GM18867 (cell line): ENCODE measurements around the gene MOV10L1.
"Not testable (repeated sequence)": the region's sequence is repeated elsewhere in the genome, so short reads cannot be mapped to it uniquely, and the experiment has no call there.

Experiments
- ATAC-seq: cut with Tn5 transposase; IDR thresholded peaks from one replicate; pipeline ENCODE4 v1.9.1; 2021; ENCODE audit warnings: mild to moderate bottlenecking, moderate library complexity; ENCODE audit not compliant: unreplicated experiment

MOV10L1 gene

DNA sequence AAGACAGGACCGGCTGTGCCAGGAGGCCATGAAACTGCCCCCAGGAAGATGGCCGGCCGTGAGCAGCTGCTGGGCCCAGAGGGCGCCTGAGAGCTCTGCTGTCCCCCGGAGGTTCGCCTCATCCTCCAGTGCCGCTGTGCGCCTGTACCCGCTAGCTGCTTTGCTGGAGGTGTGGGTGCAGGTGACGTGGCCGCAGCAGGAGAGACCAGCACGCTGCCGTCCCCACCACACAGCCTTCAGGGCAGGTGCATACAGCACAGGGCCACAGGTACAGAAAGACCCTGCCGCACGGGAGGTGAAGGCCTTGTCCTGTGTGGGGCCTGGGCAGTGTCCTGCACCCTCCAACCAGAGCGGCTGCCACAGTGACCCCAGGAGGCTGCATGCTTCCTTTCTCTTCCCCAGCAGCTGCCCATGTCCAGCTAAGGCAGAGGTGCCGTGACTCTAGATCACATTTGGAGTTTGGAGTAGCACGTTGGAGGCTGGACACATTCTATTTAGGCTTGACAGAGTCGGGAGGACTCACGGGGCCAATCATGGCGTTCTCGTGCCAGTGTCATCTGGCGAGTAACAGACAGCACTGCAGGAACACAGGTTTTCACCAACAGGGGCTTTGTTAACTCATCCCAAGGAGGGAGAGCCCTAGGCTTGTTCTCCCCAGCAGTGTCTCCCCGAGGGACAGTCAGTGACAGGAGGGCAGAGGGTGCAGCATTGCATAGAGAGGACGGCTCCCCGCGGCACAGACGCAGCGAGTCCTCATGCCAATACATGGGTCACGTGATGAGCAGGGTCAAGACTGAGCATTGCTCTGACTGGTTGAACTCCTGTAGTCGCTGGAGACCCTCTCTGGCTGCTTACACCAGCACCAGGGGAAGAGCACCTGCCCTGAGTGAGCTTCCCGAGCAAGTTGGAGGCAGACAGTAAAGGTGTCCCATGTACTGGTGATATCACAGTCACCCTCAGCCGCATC, 62.0 kb downstream of the MOV10L1 start:
- no peak for ATAC-seq

GRCh38 chr22:50153056-50153755, 63.4 kb downstream of the MOV10L1 start:
- ATAC-seq = no peak

- ATAC-seq = no peak
Measured at GRCh38 chr22:50153756-50154140, 63.9 kb downstream of the MOV10L1 start.

DNA sequence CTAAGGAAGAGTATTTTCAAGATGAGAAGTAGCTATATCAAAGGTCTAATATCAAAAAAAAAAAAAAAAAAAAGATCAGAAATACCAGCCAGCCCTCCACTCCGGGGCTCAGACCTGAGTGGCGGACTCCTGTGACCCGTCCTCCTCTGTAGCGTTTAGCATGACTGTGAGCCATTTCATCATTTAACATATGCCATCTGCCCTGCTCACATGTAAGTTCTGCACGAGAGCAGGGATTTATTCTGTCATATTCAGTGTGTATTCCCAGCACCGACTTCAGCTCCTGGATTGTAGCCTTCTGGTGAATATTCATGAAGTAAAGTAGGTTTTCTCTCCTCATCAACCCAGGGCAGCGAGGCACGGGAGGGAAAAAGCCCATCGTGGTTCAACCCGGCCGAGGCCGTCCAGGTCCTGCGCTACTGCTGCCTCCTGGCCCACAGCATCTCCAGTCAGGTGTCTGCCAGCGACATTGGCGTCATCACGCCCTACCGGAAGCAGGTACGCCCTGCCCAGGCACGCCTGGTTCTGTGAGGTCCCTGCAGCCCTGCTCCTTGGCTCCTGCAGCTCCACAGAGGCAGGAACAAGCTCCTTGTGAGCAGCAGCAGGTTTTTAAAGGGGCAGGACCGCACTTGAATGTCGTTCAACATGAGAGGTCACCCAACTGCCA, 68.0 kb downstream of the MOV10L1 start:
- no peak for ATAC-seq

DNA sequence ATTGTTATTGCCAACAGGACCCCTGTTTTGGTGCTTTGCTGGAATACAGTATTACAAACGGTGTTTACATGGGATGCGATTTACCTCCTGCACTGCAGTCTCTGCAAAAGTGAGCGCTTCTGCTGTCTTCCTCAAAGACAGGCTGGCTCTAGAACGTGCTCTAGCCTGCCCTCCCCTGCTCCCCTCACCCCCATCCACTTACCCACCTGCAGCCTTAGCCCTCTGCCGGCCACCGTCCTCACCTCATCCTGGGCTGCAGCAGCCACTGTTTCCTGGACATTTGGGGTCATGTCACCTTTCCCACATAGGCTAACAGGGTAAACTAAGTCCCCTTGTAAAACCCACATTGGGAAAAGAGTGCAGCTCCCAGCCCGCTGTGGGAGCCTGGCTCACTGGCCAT, 71.1 kb downstream of the MOV10L1 start:
- ATAC-seq = no peak

- no peak for ATAC-seq
Measured at GRCh38 chr22:50161508-50162390, 71.9 kb downstream of the MOV10L1 start.

- ATAC-seq = no peak
Measured at GRCh38 chr22:50162391-50162956, 72.7 kb downstream of the MOV10L1 start.

DNA sequence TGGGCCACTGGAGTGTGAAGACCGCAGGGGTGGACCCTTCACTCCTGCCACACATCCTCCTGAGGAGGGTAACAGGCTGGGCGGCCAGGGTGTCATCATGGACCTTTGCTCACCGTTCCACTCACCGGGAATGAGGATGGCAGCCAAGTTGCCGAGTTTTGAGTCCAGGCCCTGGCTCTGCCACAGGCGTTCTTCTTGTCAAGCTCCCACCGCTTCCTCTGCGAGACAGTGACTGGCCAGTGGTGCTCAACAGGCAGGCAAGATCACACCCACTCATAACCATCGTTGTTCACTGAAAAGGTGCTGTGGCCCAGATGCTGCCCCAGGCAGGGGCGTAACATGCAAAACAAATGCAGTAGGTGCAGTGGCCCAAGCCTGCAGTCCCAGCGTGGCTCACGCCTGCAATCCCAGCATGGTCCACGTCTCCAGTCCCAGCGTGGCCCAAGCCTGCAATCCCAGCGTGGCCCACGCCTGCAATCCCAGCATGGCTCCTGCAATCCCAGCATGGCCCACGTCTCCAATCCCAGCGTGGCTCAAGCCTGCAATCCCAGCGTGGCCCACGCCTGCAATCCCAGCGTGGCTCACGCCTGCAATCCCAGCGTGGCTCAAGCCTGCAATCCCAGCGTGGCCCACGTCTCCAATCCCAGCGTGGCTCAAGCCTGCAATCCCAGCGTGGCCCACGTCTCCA, 75.8 kb downstream of the MOV10L1 start:
- ATAC-seq = no peak

- no peak for ATAC-seq
Measured at GRCh38 chr22:50167689-50168489, 78.1 kb downstream of the MOV10L1 start.

- not testable (repeated sequence) for ATAC-seq
Measured at GRCh38 chr22:50168490-50169180, 78.8 kb downstream of the MOV10L1 start.

DNA sequence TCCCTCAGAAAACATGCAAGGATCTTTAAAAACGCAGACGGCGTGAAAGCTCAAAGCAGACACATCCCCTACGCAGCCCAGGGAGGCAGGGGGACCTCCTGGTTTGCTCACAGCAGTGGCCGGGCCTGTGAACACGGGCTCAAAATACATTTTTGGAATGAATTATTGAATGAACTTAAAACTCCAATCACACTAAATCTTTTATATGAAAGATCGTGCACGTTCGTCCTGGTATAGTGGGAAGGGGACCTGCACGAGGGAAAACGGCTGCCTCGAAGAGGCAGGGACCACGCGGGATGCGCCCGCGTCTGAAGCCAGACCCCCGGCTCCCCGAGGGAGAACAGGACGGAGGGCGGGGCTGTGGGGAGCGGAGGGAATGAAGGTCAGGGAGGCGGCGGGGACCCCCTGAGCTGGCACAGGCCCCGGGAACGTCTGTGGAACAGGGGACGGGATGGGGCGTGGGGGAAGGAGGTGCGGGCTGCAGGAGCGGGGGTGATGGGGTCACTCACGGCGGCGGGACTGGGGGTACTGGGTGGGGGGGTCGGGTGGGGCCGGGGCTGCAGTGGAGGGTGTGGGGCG, 79.5 kb downstream of the MOV10L1 start:
- no peak for ATAC-seq

GRCh38 chr22:50169774-50170341, 80.1 kb downstream of the MOV10L1 start:
- ATAC-seq = no peak

- ATAC-seq = no peak
Measured at GRCh38 chr22:50170453-50171318, 80.9 kb downstream of the MOV10L1 start, which contains the start of gene PANX2. PANX2 (plus strand) TSS chr22:50170731; CDS start chr22:50170731, 0 bp downstream.

DNA sequence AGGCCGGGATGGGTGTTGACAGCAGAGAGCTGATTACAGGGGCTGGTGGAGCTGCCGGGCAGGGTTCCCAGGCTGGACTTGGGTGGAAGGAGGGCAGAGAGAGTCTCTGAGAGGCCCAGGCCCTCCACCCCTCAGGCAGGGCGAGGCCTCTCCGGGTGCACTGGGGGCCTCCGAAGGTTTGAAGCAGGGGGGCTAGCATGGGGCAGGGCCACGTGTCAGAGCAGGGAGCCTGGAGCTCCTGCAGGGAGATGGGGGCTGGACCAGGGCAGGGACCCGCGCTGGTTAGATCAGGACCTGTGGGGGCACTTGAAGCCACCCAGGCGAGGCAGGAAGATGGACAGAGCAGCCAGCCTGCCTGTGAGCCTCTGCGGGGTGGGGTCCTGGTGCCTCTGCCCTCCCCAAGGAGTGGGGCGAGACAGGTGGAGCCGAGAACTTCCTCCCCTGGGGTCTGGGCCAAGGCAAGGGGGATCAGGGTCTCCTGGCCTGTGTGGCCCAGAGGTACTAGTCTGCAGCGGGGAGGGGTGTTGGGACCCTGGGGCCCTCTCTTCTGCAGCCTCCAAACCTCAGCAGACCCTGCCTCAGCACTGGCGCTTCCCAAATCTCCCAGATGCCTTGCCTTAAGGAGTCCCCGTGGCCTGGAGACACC, 81.6 kb downstream of the MOV10L1 start:
- ATAC-seq = no peak

DNA sequence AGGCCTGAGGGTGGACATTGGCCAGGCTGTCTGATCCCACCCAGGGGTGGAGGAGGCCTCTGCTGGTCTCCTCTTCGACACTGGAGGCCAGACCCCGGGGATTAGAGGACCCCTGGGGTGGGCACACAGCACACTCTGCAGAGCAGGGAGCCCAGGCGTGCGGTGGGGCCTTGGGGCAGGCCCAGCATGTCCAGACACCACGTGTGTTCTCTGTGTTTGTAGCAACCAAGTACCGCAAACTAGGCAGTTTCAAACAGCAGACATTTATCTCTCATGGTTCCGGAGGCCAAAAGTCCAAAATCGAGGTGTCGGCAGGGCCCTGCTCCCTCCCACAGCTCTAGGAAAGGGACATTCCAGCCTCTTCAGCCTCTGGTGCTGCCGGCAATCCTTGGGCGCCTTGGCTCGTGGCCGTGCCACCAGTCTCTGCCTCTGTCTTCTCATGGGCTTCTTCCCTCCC, 82.2 kb downstream of the MOV10L1 start:
- ATAC-seq = no peak
